GM23338 (cell line): Measurements from ENCODE around the gene NTRK1.

Experiments used
- CREB1 ChIP-seq: fragments of 250-450 bp; sonication (Bioruptor Pico); IDR thresholded peaks from 2 replicates; pipeline ENCODE4 v1.5.0; 2020; ENCODE audit warnings: low read depth, mild to moderate bottlenecking, moderate library complexity
- CTCF ChIP-seq, 2 experiments: fragments of 200-600 bp in 1 of 2; sonication (generic) in 1 of 2; conservative IDR thresholded peaks; 2 replicates each; pipeline versions ENCODE4 v1.5.1 to v1.6.1; 2016 to 2017; ENCODE audit warnings: antibody characterized with exemption in 2 of 2, low read depth in 2 of 2, mild to moderate bottlenecking in 2 of 2, moderate library complexity in 1 of 2
- ETS1 ChIP-seq: IDR thresholded peaks from 2 replicates; pipeline ENCODE4 v1.6.1; 2016; ENCODE audit warnings: antibody characterized with exemption
- EZH2 ChIP-seq: fragments of 200-600 bp; sonication (generic); IDR thresholded peaks from one replicate; pipeline ENCODE4 v1.8.0; 2017; ENCODE audit warnings: antibody characterized with exemption, mild to moderate bottlenecking, low read depth; ENCODE audit not compliant: unreplicated experiment
- EZH2phosphoT487 ChIP-seq: fragments of 200-600 bp; sonication (generic); IDR thresholded peaks from one replicate; pipeline ENCODE4 v1.8.1; 2018; ENCODE audit warnings: antibody characterized with exemption; ENCODE audit not compliant: unreplicated experiment
- POLR2AphosphoS5 ChIP-seq: IDR thresholded peaks from 2 replicates; pipeline ENCODE4 v1.6.1; 2016; ENCODE audit warnings: antibody characterized with exemption, low read depth
- REST ChIP-seq: IDR thresholded peaks from one replicate; pipeline ENCODE4 v1.6.1; 2018; ENCODE audit warnings: antibody characterized with exemption; ENCODE audit not compliant: unreplicated experiment

GRCh38 chr1:156851779-156852417 is 8.8 kb upstream of the NTRK1 start:
- TF ChIP-seq CTCF (conservative IDR thresholded peaks at IDR 0.05; ENCODE audit: low read depth in 2 of 2) (no peak), REST (no peak), POLR2AphosphoS5 (no peak), EZH2phosphoT487 (no peak), ETS1 (no peak), EZH2 (no peak), CREB1 (CRISPR knock-in tag) (no peak)
